Fibroblast of mammary gland (primary cell): ENCODE measurements around the gene MAP4K3.

Experiments used
- DNase-seq: peaks from one replicate; pipeline ENCODE4 v3.0.0-alpha.2; 2010; ENCODE audit warnings: low read depth
- H3K4me3 ChIP-seq: 2 replicates; pipeline ENCODE4 v1.5.1; 2011; ENCODE audit warnings: low read depth, mild to moderate bottlenecking, low read length, moderate library complexity; ENCODE audit not compliant: control insufficient read depth
- TF ChIP-seq, protein P1 (sequence below): conservative IDR thresholded peaks from 2 replicates; pipeline ENCODE4 v1.5.1; 2011; ENCODE audit warnings: low read depth, low read length, inconsistent platforms; ENCODE audit not compliant: control insufficient read depth, insufficient read depth

Gene MAP4K3

DNA sequence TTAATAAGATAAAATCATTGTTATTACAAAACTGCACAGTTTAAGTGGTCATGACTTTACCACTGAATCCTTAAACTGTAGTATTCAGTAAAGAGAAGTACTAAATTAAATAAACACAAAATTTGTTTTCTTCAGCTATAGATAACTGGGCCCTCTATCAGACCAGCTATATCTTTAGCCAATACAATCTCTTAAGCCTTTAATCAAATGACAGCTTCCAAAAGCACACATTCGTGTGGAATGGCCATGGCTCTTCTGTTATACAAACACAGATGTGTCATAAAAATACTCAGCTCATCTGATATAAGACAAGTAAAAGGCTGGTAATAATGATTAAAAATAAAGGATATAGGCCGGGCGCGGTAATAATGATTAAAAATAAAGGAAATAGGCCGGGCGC, 135.7 kb downstream of the MAP4K3 start:
- no peak overlapping the region for H3K4me3 ChIP-seq
- TF ChIP-seq, protein P1, sequence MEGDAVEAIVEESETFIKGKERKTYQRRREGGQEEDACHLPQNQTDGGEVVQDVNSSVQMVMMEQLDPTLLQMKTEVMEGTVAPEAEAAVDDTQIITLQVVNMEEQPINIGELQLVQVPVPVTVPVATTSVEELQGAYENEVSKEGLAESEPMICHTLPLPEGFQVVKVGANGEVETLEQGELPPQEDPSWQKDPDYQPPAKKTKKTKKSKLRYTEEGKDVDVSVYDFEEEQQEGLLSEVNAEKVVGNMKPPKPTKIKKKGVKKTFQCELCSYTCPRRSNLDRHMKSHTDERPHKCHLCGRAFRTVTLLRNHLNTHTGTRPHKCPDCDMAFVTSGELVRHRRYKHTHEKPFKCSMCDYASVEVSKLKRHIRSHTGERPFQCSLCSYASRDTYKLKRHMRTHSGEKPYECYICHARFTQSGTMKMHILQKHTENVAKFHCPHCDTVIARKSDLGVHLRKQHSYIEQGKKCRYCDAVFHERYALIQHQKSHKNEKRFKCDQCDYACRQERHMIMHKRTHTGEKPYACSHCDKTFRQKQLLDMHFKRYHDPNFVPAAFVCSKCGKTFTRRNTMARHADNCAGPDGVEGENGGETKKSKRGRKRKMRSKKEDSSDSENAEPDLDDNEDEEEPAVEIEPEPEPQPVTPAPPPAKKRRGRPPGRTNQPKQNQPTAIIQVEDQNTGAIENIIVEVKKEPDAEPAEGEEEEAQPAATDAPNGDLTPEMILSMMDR, result no peak
- no peak for DNase-seq

DNA sequence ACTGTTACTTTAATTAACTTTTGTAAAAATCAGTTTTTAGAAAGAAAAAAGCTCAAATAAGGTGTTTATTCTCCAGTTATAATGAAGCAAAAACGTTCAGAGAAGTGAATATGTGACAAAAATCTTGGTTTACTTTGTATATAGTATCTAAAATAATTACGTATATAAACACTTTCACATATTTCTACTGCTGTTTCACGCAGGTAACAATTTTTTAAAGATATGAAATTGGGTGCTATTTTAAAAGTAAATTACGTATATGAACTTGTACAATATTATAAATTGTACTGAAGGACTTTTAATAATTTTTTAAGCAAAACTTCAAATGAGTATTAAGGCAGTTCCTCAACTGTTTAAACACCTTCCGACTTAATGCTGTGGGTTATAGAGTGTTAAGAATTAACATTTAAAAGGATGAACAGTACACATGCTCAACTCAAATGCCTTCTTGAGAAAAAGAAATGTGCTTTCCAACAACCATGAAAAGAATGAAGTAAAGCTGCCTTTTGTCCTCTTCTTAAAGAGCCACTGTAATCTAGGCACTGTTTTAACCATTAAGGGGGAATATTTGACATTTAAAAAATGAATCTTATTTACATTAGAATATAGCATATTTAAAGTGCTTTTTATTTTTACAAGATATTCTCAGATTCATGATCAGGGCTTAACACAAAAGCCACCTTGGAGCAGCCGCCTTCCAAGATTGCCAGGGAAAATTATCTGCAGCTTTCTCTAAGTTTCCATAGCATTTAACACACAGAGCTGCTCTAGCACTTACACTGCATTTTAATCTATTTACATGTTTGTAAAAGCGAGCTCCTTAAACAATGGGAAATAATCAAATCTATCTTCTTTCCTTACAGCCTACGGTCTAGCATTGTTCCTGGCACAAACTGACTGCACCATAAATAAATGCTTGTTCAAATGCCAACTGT, 136.8 kb downstream of the MAP4K3 start:
- no peak for DNase-seq
- TF ChIP-seq, protein P1, result no peak
- no peak overlapping the region for H3K4me3 ChIP-seq

DNA sequence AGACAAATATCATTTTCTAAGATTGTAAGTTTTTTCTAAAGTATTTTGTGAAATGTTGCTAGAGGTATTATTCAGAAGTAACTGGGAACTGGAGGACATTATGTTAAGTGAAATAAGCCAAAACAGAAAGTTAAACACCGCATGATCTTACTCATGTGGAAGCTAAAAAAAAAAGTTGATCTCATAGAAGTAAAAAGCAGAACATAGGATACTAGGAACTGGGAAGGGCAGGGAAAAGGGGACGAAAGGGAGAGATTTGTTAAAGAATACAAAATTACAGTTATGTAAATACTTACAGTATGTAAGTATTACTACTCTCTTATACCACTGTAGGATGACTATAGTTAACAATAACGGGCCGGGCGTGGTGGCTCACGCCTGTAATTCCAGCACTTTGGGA, 146.7 kb downstream of the MAP4K3 start:
- TF ChIP-seq, protein P1, result no peak
- H3K4me3 ChIP-seq, result no peak overlapping the region
- DNase-seq, result no peak

DNA sequence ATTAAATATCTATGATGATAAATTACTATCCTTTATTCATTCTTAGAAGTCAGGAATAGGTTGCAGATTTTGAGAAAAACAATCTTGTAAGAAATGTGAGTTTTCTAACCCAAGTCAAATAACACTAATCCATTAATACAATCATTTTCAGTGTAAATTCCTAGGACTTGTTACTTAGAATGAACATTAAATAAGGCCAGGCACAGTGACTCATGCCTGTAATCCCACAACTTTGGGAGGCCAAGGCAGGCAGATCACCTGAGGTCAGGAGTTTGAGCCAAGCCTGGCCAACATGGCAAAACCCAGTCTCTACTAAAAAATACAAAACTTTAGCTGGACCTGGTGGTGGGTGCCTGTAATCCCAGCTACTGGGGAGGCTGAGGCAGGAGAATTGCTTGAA, 147.5 kb downstream of the MAP4K3 start:
- TF ChIP-seq, protein P1, result no peak
- DNase-seq, result peak; percentile 34
- H3K4me3 ChIP-seq, result no peak overlapping the region

DNA sequence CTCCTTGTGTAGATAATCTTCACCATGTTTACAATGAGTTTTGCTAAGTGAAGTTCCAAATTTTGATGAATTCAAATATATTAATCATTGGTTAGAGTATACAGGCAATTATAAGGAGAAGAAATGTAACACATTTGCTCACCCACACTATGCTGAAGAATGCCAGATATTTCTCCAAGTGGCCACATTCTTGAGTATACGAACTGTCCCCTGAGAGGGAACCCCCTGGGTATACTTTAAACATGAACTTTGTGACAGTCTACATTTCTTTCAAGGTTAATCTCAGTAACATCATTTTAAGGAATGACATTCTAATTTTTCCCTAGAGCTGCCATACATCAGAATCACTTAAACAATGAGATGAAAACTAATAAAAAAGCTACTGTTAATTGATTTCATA, 153.5 kb downstream of the MAP4K3 start:
- no peak for DNase-seq
- TF ChIP-seq, protein P1, result no peak
- no peak overlapping the region for H3K4me3 ChIP-seq

DNA sequence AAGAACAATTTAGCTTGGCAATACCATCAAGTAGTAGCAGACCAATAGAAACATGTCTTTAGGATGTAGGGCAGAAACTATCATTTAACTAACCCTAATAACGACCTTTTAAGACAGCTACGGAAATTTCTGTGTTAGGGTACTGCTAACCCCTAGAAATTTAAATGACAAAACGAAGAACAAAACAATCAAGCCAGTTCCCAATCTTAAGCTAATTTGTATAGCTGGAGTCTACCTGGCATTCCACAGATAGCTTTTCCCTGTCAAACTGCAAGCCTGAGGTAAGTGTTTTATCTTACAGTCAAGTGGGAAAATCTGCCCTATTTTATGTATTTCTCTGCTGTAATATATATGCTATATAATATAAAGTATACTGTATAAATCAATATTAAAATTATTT, 155.7 kb downstream of the MAP4K3 start:
- no peak overlapping the region for H3K4me3 ChIP-seq
- no peak for DNase-seq
- TF ChIP-seq, protein P1, result no peak
